Ishikawa (cell line): ENCODE data around the gene RAB41.
A peak's percentile ranks its signal among the peaks of the same experiment; 100 is the strongest.

Experiments
- CEBPB ChIP-seq: IDR thresholded peaks from 2 replicates; pipeline ENCODE4 v1.6.1; 2012
- CREB1 ChIP-seq: IDR thresholded peaks from 2 replicates; pipeline ENCODE4 v1.6.1; 2012; ENCODE audit warnings: low read depth
- EGR1 ChIP-seq: IDR thresholded peaks from 2 replicates; pipeline ENCODE4 v1.6.1; 2012
- EP300 ChIP-seq: IDR thresholded peaks from 2 replicates; pipeline ENCODE4 v1.6.1; 2012; ENCODE audit warnings: borderline replicate concordance
- FOXM1 ChIP-seq: IDR thresholded peaks from 2 replicates; pipeline ENCODE4 v1.6.1; 2012; ENCODE audit warnings: low read depth, borderline replicate concordance
- NFIC ChIP-seq: IDR thresholded peaks from 2 replicates; pipeline ENCODE4 v1.6.1; 2012
- RAD21 ChIP-seq: IDR thresholded peaks from 2 replicates; pipeline ENCODE4 v1.6.1; 2012; ENCODE audit warnings: low read depth
- TAF1 ChIP-seq: IDR thresholded peaks from 2 replicates; pipeline ENCODE4 v1.6.1; 2012; ENCODE audit warnings: low read depth, mild to moderate bottlenecking
- TCF12 ChIP-seq: IDR thresholded peaks from 2 replicates; pipeline ENCODE4 v1.6.1; 2012; ENCODE audit warnings: low read depth
- TEAD4 ChIP-seq: IDR thresholded peaks from 2 replicates; pipeline ENCODE4 v1.6.1; 2012
- YY1 ChIP-seq: IDR thresholded peaks from 2 replicates; pipeline ENCODE4 v1.6.1; 2012; ENCODE audit warnings: low read depth
- ZBTB7A ChIP-seq: IDR thresholded peaks from 2 replicates; pipeline ENCODE4 v1.6.1; 2012; ENCODE audit warnings: low read depth
- TF ChIP-seq, protein P1 (sequence below): IDR thresholded peaks from 2 replicates; pipeline ENCODE4 v1.6.1; 2012
- TF ChIP-seq, protein P2 (sequence below): IDR thresholded peaks from 2 replicates; pipeline ENCODE4 v1.6.1; 2012; ENCODE audit warnings: low read depth, mild to moderate bottlenecking
- TF ChIP-seq, protein P3 (sequence below): IDR thresholded peaks from 2 replicates; pipeline ENCODE4 v1.6.1; 2012

RAB41 gene

DNA sequence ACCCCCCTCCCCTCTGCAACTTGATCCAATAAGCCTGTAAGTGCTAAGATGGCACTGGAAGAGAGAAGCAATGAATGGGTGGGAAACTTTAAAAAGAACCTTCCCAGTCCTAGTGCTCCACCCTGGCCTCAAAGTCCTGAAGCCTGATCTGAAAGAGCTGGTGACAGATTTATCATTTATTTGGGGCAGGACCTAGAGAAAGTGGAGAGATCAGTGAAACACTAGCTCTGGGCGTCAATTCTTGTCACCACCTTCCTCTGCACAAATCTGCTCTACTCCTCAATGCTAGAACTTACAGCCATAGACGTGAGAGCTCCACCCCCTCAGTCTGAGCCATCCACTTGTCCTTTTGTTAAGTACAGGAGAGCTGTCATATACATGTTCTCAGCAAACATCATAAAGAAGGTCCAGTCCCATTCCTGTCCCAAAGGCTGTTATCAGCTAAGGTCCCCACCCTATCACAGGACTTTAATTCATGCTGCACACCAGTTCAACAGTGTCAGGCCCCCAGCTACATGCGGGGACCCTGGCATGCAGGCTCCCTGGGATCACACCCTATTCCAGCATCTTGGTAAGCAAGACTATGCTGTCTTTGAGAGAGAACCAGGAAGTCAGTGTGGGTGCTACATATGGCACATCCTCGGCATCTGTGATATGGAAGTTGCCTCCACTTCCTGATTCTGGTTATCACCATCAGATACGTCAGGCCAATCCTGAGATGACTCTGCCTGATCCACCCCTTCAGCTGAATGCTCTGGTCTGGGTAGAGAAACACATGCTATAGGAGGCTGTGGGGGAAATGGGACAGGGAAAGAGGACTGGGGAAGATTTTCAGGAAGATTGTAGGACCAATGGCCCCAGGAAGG is 24.3 kb upstream of the RAB41 start:
- TF ChIP-seq EGR1 (no peak), NFIC (no peak), CREB1 (no peak), RAD21 (no peak), FOXM1 (no peak), ZBTB7A (no peak), TAF1 (no peak), EP300 (no peak), TEAD4 (no peak), TCF12 (no peak), YY1 (no peak), CEBPB (no peak)
- TF ChIP-seq, protein P1, sequence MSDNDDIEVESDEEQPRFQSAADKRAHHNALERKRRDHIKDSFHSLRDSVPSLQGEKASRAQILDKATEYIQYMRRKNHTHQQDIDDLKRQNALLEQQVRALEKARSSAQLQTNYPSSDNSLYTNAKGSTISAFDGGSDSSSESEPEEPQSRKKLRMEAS = no peak
- TF ChIP-seq, protein P2, sequence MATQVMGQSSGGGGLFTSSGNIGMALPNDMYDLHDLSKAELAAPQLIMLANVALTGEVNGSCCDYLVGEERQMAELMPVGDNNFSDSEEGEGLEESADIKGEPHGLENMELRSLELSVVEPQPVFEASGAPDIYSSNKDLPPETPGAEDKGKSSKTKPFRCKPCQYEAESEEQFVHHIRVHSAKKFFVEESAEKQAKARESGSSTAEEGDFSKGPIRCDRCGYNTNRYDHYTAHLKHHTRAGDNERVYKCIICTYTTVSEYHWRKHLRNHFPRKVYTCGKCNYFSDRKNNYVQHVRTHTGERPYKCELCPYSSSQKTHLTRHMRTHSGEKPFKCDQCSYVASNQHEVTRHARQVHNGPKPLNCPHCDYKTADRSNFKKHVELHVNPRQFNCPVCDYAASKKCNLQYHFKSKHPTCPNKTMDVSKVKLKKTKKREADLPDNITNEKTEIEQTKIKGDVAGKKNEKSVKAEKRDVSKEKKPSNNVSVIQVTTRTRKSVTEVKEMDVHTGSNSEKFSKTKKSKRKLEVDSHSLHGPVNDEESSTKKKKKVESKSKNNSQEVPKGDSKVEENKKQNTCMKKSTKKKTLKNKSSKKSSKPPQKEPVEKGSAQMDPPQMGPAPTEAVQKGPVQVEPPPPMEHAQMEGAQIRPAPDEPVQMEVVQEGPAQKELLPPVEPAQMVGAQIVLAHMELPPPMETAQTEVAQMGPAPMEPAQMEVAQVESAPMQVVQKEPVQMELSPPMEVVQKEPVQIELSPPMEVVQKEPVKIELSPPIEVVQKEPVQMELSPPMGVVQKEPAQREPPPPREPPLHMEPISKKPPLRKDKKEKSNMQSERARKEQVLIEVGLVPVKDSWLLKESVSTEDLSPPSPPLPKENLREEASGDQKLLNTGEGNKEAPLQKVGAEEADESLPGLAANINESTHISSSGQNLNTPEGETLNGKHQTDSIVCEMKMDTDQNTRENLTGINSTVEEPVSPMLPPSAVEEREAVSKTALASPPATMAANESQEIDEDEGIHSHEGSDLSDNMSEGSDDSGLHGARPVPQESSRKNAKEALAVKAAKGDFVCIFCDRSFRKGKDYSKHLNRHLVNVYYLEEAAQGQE = no peak
- TF ChIP-seq, protein P3, sequence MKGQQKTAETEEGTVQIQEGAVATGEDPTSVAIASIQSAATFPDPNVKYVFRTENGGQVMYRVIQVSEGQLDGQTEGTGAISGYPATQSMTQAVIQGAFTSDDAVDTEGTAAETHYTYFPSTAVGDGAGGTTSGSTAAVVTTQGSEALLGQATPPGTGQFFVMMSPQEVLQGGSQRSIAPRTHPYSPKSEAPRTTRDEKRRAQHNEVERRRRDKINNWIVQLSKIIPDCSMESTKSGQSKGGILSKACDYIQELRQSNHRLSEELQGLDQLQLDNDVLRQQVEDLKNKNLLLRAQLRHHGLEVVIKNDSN = no peak

DNA sequence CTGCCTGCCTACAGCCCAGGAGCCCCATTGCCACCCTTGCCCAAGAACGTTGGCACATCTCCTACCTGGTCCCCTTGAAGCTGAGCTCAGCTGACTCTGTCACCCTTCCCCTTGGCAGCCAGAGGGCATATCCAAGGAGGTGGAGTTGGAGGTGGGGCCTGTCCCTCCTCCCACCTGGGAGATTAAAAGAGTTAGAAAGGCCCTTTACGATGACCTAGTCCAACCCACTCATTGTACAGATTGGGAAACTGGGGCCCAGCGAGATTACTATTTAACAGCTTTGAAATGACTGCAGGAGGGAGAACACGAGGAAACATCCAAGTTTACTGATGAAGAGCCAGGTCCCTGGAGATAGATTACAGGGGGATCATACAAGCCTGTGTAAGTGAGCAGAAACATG is 21.9 kb upstream of the RAB41 start, which contains the start of gene P2RY4:
TSS of gene P2RY4 (minus strand) at position 101 of the 400 bp plus-strand sequence. CDS start 580 bp downstream, outside the sequence.
- TF ChIP-seq CEBPB = no peak
- TF ChIP-seq, protein P2 = no peak
- TF ChIP-seq CREB1 = no peak
- TF ChIP-seq, protein P3 = no peak
- no peak for TF ChIP-seq ZBTB7A

DNA sequence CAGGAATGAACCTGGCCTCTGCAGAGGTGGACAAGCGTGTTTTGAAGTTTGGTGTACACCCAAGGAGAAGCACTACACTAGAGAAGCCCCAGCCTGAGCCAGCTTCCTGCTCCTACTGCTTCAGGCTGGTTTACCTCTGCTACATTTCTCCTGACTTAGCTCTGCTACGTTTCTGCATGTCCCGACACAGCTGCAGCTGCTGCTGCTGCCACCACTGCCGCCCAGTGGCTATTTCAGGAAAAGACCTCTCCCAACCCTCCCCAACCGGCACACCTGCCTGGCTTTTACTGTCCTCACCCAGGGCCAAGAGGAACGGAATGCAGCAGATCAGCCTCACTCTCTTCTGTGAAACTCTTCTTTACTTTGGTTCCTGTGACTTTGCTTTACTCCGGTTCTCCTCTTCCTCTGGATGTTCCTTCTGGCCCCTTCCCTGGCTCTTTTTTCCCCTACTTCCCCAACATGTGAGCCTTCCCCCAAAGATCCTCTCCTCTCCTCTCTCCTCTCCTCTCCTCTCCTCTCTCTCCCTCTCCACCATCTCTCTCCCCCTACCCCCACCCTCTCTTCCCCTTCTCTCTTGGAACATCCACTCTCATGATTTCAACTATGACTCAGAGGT is 18.9 kb upstream of the RAB41 start:
- TF ChIP-seq, protein P2 = no peak
- TF ChIP-seq YY1 (no peak), TCF12 (no peak), RAD21 (peak; percentile 63)

DNA sequence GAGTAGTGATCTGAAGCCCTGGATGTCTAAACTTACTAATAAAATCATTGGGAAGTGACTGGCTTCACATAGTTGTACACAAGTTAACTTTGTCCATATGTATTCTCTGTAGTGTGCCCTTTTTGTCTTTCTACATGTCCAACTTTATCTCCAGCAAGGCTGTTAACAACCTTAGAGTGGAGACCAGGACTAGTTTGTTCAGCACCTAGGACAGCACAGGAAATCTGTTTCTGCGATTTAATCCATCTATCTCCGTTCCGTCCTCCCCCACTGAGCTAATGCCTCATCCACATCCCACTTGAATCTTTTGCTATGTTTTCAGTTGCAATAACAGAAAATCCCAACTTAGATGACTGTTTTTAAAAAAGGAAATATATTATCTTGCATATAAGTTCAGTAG is 17.2 kb upstream of the RAB41 start:
- no peak for TF ChIP-seq TCF12
- TF ChIP-seq, protein P2 = peak; percentile 82
